ENCODE data around the gene SLC12A7. TPM values are rescaled to one million over a fixed set of nuclear protein-coding genes. Genes with fewer than 3 reads are reported as not detected.

The SLC12A7 gene
- total RNA-seq, 2 experiments from 2014 or later: 31.5 to 37.5 TPM

- H3K27ac Mint-ChIP-seq: no peak overlapping the region
- no peak for DNase-seq
- H3K9me3 Mint-ChIP-seq: no peaks in the 10 kb centered on the region
- H3K4me3 Mint-ChIP-seq: no peak overlapping the region
- POLR2A ChIA-PET: interaction anchor here (0.7 kb wide), 1 partner anchor 178 kb away, joined by 4 read pairs; no protein-coding TSS in a partner anchor
- ATAC-seq (ENCODE audit: low read depth): no peak
- peaks cover 7% of the 10 kb centered on the region for H3K27me3 Mint-ChIP-seq
- H3K36me3 Mint-ChIP-seq: no peaks in the 10 kb centered on the region
- H3K4me1 Mint-ChIP-seq: no peaks in the 10 kb centered on the region
Measured at GRCh38 chr5:1125030-1125357, 13.1 kb upstream of the SLC12A7 start.

GRCh38 chr5:1124205-1125029 is 12.6 kb upstream of the SLC12A7 start:
- H3K36me3 Mint-ChIP-seq: no peaks in the 10 kb centered on the region
- no peak overlapping the region for H3K4me3 Mint-ChIP-seq
- ATAC-seq (ENCODE audit: low read depth) (no peak), DNase-seq (no peak)
- no peaks in the 10 kb centered on the region for H3K9me3 Mint-ChIP-seq
- H3K4me1 Mint-ChIP-seq: no peaks in the 10 kb centered on the region
- peaks cover 7% of the 10 kb centered on the region for H3K27me3 Mint-ChIP-seq
- POLR2A ChIA-PET: no interaction called here
- H3K27ac Mint-ChIP-seq: no peak overlapping the region

- H3K27ac Mint-ChIP-seq: no peak overlapping the region
- no peaks in the 10 kb centered on the region for H3K9me3 Mint-ChIP-seq
- ATAC-seq (ENCODE audit: low read depth) (no peak), DNase-seq (no peak)
- no peaks in the 10 kb centered on the region for H3K36me3 Mint-ChIP-seq
- no peak overlapping the region for H3K4me3 Mint-ChIP-seq
- H3K4me1 Mint-ChIP-seq: no peaks in the 10 kb centered on the region
- H3K27me3 Mint-ChIP-seq: peaks cover 7% of the 10 kb centered on the region
- POLR2A ChIA-PET: no interaction called here
Measured at GRCh38 chr5:1123418-1124147, 11.7 kb upstream of the SLC12A7 start.

GRCh38 chr5:1122511-1123294 is 10.8 kb upstream of the SLC12A7 start:
- ATAC-seq (ENCODE audit: low read depth) (no peak), DNase-seq (no peak)
- Mint-ChIP-seq H3K36me3 (no peaks in the 10 kb centered on the region), H3K27me3 (peaks cover 12% of the 10 kb centered on the region), H3K27ac (no peak overlapping the region), H3K9me3 (no peaks in the 10 kb centered on the region), H3K4me3 (no peak overlapping the region), H3K4me1 (peaks cover 2% of the 10 kb centered on the region)
- POLR2A ChIA-PET: no interaction called here

GRCh38 chr5:1121891-1122290 is 10.0 kb upstream of the SLC12A7 start:
- Mint-ChIP-seq H3K36me3 (no peaks in the 10 kb centered on the region), H3K9me3 (no peaks in the 10 kb centered on the region), H3K4me3 (no peak overlapping the region), H3K4me1 (peaks cover 2% of the 10 kb centered on the region), H3K27me3 (peaks cover 12% of the 10 kb centered on the region), H3K27ac (no peak overlapping the region)
- ATAC-seq (ENCODE audit: low read depth) (no peak), DNase-seq (no peak)
- POLR2A ChIA-PET: no interaction called here

GRCh38 chr5:1121044-1121443 is 9.2 kb upstream of the SLC12A7 start:
- peaks cover 2% of the 10 kb centered on the region for H3K4me1 Mint-ChIP-seq
- DNase-seq (no peak), ATAC-seq (ENCODE audit: low read depth) (no peak)
- H3K9me3 Mint-ChIP-seq: no peaks in the 10 kb centered on the region
- POLR2A ChIA-PET: no interaction called here
- peaks cover 8% of the 10 kb centered on the region for H3K27me3 Mint-ChIP-seq
- H3K27ac Mint-ChIP-seq: no peak overlapping the region
- H3K4me3 Mint-ChIP-seq: no peak overlapping the region
- H3K36me3 Mint-ChIP-seq: no peaks in the 10 kb centered on the region

- H3K4me3 Mint-ChIP-seq: no peak overlapping the region
- ATAC-seq (ENCODE audit: low read depth) (no peak), DNase-seq (no peak)
- peak overlapping the region; percentile 58 for H3K27ac Mint-ChIP-seq
- POLR2A ChIA-PET: no interaction called here
- H3K9me3 Mint-ChIP-seq: no peaks in the 10 kb centered on the region
- no peaks in the 10 kb centered on the region for H3K36me3 Mint-ChIP-seq
- H3K27me3 Mint-ChIP-seq: peaks cover 8% of the 10 kb centered on the region
- peaks cover 2% of the 10 kb centered on the region for H3K4me1 Mint-ChIP-seq
Measured at GRCh38 chr5:1120236-1120999, 8.6 kb upstream of the SLC12A7 start.

GRCh38 chr5:1119312-1119831 is 7.5 kb upstream of the SLC12A7 start:
- no peak for ATAC-seq (ENCODE audit: low read depth)
- no peaks in the 10 kb centered on the region for H3K36me3 Mint-ChIP-seq
- H3K27ac Mint-ChIP-seq: no peak overlapping the region
- H3K4me3 Mint-ChIP-seq: no peak overlapping the region
- POLR2A ChIA-PET: interaction anchor here (1.4 kb wide), 1 partner anchor 14 kb away, joined by 5 read pairs; no protein-coding TSS in a partner anchor
- no peaks in the 10 kb centered on the region for H3K9me3 Mint-ChIP-seq
- peaks cover 8% of the 10 kb centered on the region for H3K27me3 Mint-ChIP-seq
- DNase-seq: no peak
- peaks cover 2% of the 10 kb centered on the region for H3K4me1 Mint-ChIP-seq

- Mint-ChIP-seq H3K4me1 (peaks cover 2% of the 10 kb centered on the region), H3K27me3 (peaks cover 5% of the 10 kb centered on the region), H3K9me3 (no peaks in the 10 kb centered on the region), H3K36me3 (no peaks in the 10 kb centered on the region), H3K27ac (no peak overlapping the region), H3K4me3 (no peak overlapping the region)
- DNase-seq (no peak), ATAC-seq (ENCODE audit: low read depth) (no peak)
- POLR2A ChIA-PET: interaction anchor here (1.4 kb wide), 1 partner anchor 13 kb away, joined by 5 read pairs; no protein-coding TSS in a partner anchor
Measured at GRCh38 chr5:1118738-1119137, 6.9 kb upstream of the SLC12A7 start.

- peaks cover 5% of the 10 kb centered on the region for H3K27me3 Mint-ChIP-seq
- ATAC-seq (ENCODE audit: low read depth) (no peak), DNase-seq (no peak)
- H3K4me1 Mint-ChIP-seq: peaks cover 2% of the 10 kb centered on the region
- no peak overlapping the region for H3K27ac Mint-ChIP-seq
- no peak overlapping the region for H3K4me3 Mint-ChIP-seq
- no peaks in the 10 kb centered on the region for H3K9me3 Mint-ChIP-seq
- H3K36me3 Mint-ChIP-seq: no peaks in the 10 kb centered on the region
- POLR2A ChIA-PET: interaction anchor here (1.4 kb wide), 1 partner anchor 12 kb away, joined by 5 read pairs; no protein-coding TSS in a partner anchor
Measured at GRCh38 chr5:1118231-1118698, 6.4 kb upstream of the SLC12A7 start.

- H3K9me3 Mint-ChIP-seq: no peaks in the 10 kb centered on the region
- H3K4me3 Mint-ChIP-seq: no peak overlapping the region
- POLR2A ChIA-PET: interaction anchor here (1.2 kb wide), 1 partner anchor 11 kb away, joined by 4 read pairs; no protein-coding TSS in a partner anchor
- H3K27ac Mint-ChIP-seq: no peak overlapping the region
- H3K36me3 Mint-ChIP-seq: no peaks in the 10 kb centered on the region
- ATAC-seq (ENCODE audit: low read depth): no peak
- DNase-seq: no peak
- H3K27me3 Mint-ChIP-seq: peaks cover 5% of the 10 kb centered on the region
- H3K4me1 Mint-ChIP-seq: peaks cover 2% of the 10 kb centered on the region
Measured at GRCh38 chr5:1116977-1117376, 5.1 kb upstream of the SLC12A7 start.

GRCh38 chr5:1116109-1116740 is 4.4 kb upstream of the SLC12A7 start:
- POLR2A ChIA-PET: interaction anchor here (0.8 kb wide), 1 partner anchor 10 kb away, joined by 3 read pairs; no protein-coding TSS in a partner anchor
- DNase-seq: no peak
- Mint-ChIP-seq H3K4me3 (no peak overlapping the region), H3K27ac (no peak overlapping the region), H3K4me1 (peaks cover 2% of the 10 kb centered on the region), H3K36me3 (no peaks in the 10 kb centered on the region), H3K27me3 (peaks cover 5% of the 10 kb centered on the region), H3K9me3 (no peaks in the 10 kb centered on the region)
- ATAC-seq (ENCODE audit: low read depth): no peak
